NCI-H1048 (cell line): ENCODE measurements around the gene SLAMF1.
"Not testable (repeated sequence)": the region's sequence is repeated elsewhere in the genome, so short reads cannot be mapped to it uniquely, and the experiment has no call there.

Experiments
- DNase-seq: peaks from one replicate; lab custom pipeline; 2025; lab: John Stamatoyannopoulos, UW

SLAMF1 gene

DNA sequence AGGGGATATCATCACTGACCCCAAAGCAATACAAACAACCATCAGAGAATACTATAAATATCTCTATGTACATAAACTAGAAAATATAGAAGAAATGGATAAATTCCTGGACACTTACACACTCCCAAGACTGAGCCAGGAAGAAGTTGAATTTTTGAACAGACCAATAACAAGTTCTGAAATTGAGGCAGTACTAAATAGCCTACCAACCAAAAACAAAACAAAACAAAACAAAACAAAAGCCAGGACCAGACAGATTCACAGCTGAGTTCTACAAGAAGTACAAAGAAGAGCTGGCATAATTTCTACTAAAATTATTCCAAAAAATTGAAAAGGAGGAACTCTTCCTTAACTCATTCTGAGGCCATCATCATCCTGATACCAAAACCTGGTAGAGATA lies 86.0 kb downstream of the SLAMF1 start:
- no peak for DNase-seq

- DNase-seq: no peak
These were observed 86.7 kb downstream of the SLAMF1 start for GRCh38 chr1:160560045-160560705.

DNA sequence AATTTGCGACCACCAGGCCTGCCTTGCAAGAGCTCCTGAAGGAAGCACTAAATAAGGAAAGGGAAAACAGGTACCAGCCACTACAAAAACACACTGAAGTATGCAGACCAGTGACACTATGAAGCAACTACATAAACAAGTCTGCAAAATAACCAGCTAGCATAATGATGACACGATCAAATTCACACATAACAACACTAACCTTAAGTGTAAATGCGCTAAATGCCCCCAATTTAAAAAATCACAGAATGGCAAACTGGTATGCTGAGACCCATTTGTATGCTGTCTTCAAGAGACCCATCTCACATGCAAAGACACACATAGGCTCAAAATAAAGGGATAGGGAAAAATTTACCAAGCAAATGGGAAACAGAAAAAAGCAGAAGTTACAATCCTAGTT lies 87.4 kb downstream of the SLAMF1 start:
- DNase-seq: not testable (repeated sequence)

GRCh38 chr1:160558660-160559380 lies 88.0 kb downstream of the SLAMF1 start:
- DNase-seq: no peak
